Heart right ventricle (tissue), 16 donors: ENCODE measurements around the gene SURF6. TPM values are rescaled to one million over a fixed set of nuclear protein-coding genes. Genes with fewer than 3 reads are reported as not detected.
A peak's percentile ranks its signal among the peaks of the same experiment; 100 is the strongest.

Experiments used
- ATAC-seq, 8 donors: fragments of 200-7000 bp; cut with Tn5 transposase; one replicate each; pipeline ENCODE4 v1.9.1; 2020; ENCODE audit warnings: mild to moderate bottlenecking in 8 of 8, moderate library complexity in 8 of 8, moderate number of reproducible peaks in 1 of 8
- DNase-seq, 2 donors: peaks; one replicate each; pipeline ENCODE4 v3.0.0-alpha.2; 2020
- H3K27ac ChIP-seq, 10 donors: fragments of 200-600 bp; sonication (generic) in 2 of 10; one replicate each; pipeline versions ENCODE4 v1.5.0 to v1.8.0; 2020 to 2022; ENCODE audit warnings: mild to moderate bottlenecking in 3 of 10
- H3K27me3 ChIP-seq, 7 donors: fragments of 200-600 bp; one replicate each; pipeline ENCODE4 v1.8.0; 2021 to 2022; ENCODE audit warnings: mild to moderate bottlenecking in 2 of 7
- H3K36me3 ChIP-seq, 9 donors: fragments of 200-600 bp; sonication (generic) in 1 of 9; one replicate each; pipeline versions ENCODE4 v1.5.0 to v1.8.0; 2020 to 2022; ENCODE audit warnings: mild to moderate bottlenecking in 2 of 9
- H3K4me1 ChIP-seq, 9 donors: fragments of 200-600 bp; sonication (generic) in 1 of 9; one replicate each; pipeline versions ENCODE4 v1.5.0 to v1.8.0; 2020 to 2022; ENCODE audit warnings: mild to moderate bottlenecking in 4 of 9
- H3K4me3 ChIP-seq, 10 donors: fragments of 200-600 bp; sonication (generic) in 2 of 10; one replicate each; pipeline versions ENCODE4 v1.5.0 to v1.8.0; 2020 to 2022; ENCODE audit warnings: mild to moderate bottlenecking in 7 of 10, moderate library complexity in 2 of 10
- H3K9me3 ChIP-seq, 11 donors: fragments of 200-600 bp in 10 of 11; sonication (generic) in 2 of 11; one replicate each; pipeline versions ENCODE4 v1.5.0 to v1.8.0; 2013 to 2022; ENCODE audit warnings: mild to moderate bottlenecking in 2 of 11, control low read depth in 1 of 11, moderate library complexity in 1 of 11
- whole genome bisulfite sequencing, 2 donors: extraction: QIAGEN DNeasy Blood & Tissue Kit; methylation state at CpG; one replicate each; pipeline ENCODE4 v1.1.7; 2013; ENCODE audit warnings: inconsistent platforms in 1 of 2; 5-methylcytosine and 5-hydroxymethylcytosine counted together
- intact Hi-C, 10 donors: fragments of 100-400 bp; cut with DNase I; formaldehyde crosslinking; loops; one replicate each; pipeline versions ENCODE4 v1.11.1 to v1.14.2; 2022
- polyA plus RNA-seq, 2 donors: library from polyadenylated mRNA; stranded (reverse); fragments of 200-250 nt; gene quantifications; one replicate each; pipeline ENCODE4 v1.2.3, GENCODE V29; 2013
- total RNA-seq, 10 donors: library from RNA; stranded (reverse); fragmentation: NEBNext Ultra II Directional in 3 of 10; extraction: Animal tissue kit (Norgen Biotek cat#: 25700) in 3 of 10; gene quantifications; one replicate each; pipeline versions ENCODE4 v1.2.1 to v1.2.4, GENCODE V29; 2021 to 2023
- TF ChIP-seq, protein P1 (sequence below), 9 donors: fragments of 200-600 bp; sonication (generic) in 2 of 9; IDR thresholded peaks; one replicate each; pipeline versions ENCODE4 v1.5.0 to v1.8.0; 2021 to 2022; ENCODE audit warnings: antibody characterized with exemption in 9 of 9, mild to moderate bottlenecking in 5 of 9, moderate library complexity in 1 of 9
- donor health status: Arrhythmogenic right ventricular cardiomyopathy.
- donor health status: ischemic (EF 13 %, LVEDD 7.1; RV severe dilation, severe dysfunction).
- donor health status: healthy with polysubstance abuse.
- donor health status: DM: no; HTN: yes; CAD: no.
- donor health status: DM: no; HTN: no; CAD: no.
- donor health status: ischemic (EF 25% LVEDD 6.9; RV normal size, moderate dysfunction).
- donor health status: ischemic (EF 25% LVEDD 5.7; RV mildly dilated, moderate dysfunction).
- donor health status: healthy.
- donor health status: DM: yes; HTN: yes; CAD: no.
- donor health status: Ischemic cardiomyopathy.
- donor health status: ischemic (EF 35%, LVEDD 5.7; RV mildly dilated, moderate dysfunction).
- donor health status: nonischemic (EF 11% LVEDD 7.7; RV severe dilation, severe dysfunction).
- donor health status: DM: yes; HTN: yes; CAD: no.
- donor health status: PGD.
- donor health status: ischemic (EF 29% LVEDD 5.4; RV normal size, mild dysfunction).
- donor health status: nonischemic (EF 23%, LVEDD 6.1; RV moderate dilation, normal function).

SURF6 gene
- total and polyA plus RNA-seq, 12 donors = 9.1 to 14.8 (median 11.8) TPM

DNA sequence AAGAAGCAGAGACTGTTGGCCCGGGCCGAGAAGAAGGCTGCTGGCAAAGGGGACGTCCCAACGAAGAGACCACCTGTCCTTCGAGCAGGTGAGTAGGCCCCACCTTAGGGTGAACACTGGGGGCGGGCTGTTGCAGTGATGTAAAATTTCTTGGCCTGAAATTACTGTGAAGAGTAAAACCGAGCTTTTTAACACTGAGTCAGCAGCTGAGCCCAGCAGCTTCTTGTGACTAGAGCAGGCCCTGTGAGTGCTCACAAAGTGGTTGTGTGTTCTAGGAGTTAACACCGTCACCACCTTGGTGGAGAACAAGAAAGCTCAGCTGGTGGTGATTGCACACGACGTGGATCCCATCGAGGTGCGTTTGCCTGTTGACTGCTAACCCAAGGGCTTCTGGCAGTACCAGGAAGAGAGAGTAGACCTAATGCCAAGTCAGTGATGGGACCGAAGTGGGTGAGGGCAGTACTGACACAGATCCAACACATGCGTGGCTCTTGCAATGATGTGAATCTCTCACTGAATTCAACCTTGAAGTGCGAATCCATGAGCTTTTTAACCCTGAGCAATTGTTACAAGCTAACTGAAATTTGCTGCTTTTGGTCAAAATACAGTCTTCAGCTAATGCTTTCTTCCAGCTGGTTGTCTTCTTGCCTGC is 14.1 kb upstream of the SURF6 start:
- WGBS, 2 donors = 83 to 84% methylated on average over 15 of the region's 15 CpGs
- H3K36me3 ChIP-seq = peaks cover 0 to 73% (median 37%) of the 10 kb centered on the region in 9 donors
- intact Hi-C loops = loop anchor here in 4 of 10 donors (2.0 to 10.0 kb wide), 4 partner anchors 25 to 135 kb away; partner anchors contain the start of genes CACFD1 (in 1 of the 4) and REXO4 (in 1 of the 4)
- H3K27me3 ChIP-seq = no peaks in the 10 kb centered on the region
- H3K27ac ChIP-seq = peak overlapping the region in 1 of 10 donors; percentile 20
- DNase-seq = no peak
- no peak for ATAC-seq
- H3K4me1 ChIP-seq = peaks cover 5 to 39% (median 36%) of the 10 kb centered on the region in 9 donors
- H3K4me3 ChIP-seq = peak overlapping the region in 2 of 10 donors; percentile 86 to 100
- H3K9me3 ChIP-seq = no peaks in the 10 kb centered on the region
- TF ChIP-seq, protein P1, sequence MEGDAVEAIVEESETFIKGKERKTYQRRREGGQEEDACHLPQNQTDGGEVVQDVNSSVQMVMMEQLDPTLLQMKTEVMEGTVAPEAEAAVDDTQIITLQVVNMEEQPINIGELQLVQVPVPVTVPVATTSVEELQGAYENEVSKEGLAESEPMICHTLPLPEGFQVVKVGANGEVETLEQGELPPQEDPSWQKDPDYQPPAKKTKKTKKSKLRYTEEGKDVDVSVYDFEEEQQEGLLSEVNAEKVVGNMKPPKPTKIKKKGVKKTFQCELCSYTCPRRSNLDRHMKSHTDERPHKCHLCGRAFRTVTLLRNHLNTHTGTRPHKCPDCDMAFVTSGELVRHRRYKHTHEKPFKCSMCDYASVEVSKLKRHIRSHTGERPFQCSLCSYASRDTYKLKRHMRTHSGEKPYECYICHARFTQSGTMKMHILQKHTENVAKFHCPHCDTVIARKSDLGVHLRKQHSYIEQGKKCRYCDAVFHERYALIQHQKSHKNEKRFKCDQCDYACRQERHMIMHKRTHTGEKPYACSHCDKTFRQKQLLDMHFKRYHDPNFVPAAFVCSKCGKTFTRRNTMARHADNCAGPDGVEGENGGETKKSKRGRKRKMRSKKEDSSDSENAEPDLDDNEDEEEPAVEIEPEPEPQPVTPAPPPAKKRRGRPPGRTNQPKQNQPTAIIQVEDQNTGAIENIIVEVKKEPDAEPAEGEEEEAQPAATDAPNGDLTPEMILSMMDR (IDR thresholded peaks at IDR 0.05) = no peak

DNA sequence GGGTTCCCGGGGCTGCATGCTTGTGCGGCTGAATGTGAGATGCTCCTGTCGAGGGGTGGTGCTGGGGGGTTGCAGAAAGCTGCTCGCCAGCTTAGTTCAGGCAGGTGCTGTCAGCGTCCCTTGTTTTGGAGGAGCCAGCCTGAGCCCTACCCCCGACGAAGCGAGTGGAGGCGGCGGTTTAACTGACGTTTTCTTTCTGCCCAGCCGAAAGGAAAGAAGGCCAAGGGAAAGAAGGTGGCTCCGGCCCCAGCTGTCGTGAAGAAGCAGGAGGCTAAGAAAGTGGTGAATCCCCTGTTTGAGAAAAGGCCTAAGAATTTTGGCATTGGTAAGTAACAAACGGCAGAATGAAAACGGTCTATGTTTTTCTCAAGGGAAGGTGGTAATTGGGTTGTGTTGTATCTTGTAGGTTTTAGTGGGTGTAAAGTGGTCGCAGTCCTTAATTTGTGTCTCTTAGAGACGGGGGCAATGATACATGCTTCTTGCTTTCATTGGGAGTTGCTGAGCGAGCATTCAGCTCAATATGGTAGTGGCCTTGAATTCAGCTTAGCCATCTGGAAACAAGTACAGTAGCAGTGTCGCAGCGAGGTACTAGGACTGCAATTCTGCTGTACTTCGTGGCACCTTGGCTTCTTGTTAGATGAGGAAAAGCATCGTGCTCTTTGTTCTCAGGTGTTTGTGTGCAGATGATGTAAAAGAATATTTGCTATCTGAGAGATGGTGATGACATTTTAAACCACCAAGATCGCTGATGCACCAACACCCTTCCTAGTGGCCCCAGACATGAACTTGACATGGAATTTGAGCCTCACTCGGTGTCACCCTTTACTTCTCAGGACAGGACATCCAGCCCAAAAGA is 13.0 kb upstream of the SURF6 start:
- Histone ChIP-seq H3K36me3 (peaks cover 0 to 76% (median 42%) of the 10 kb centered on the region in 9 donors), H3K4me1 (peaks cover 5 to 34% (median 30%) of the 10 kb centered on the region in 9 donors), H3K9me3 (no peaks in the 10 kb centered on the region), H3K27ac (peak overlapping the region; percentile 52 to 99 (median 90)), H3K4me3 (peak overlapping the region; percentile 71 to 100 (median 96)), H3K27me3 (no peaks in the 10 kb centered on the region)
- 14 to 17% methylated on average over 25 of the region's 25 CpGs for WGBS, 2 donors
- DNase-seq = no peak
- intact Hi-C loops = loop anchor here in 3 of 10 donors (2.0 to 10.0 kb wide), 3 partner anchors 26 to 136 kb away; partner anchors contain the start of gene CACFD1 (in 1 of the 3)
- TF ChIP-seq, protein P1 (IDR thresholded peaks at IDR 0.05) = no peak
- ATAC-seq = peak in 1 of 8 donors; percentile 1

DNA sequence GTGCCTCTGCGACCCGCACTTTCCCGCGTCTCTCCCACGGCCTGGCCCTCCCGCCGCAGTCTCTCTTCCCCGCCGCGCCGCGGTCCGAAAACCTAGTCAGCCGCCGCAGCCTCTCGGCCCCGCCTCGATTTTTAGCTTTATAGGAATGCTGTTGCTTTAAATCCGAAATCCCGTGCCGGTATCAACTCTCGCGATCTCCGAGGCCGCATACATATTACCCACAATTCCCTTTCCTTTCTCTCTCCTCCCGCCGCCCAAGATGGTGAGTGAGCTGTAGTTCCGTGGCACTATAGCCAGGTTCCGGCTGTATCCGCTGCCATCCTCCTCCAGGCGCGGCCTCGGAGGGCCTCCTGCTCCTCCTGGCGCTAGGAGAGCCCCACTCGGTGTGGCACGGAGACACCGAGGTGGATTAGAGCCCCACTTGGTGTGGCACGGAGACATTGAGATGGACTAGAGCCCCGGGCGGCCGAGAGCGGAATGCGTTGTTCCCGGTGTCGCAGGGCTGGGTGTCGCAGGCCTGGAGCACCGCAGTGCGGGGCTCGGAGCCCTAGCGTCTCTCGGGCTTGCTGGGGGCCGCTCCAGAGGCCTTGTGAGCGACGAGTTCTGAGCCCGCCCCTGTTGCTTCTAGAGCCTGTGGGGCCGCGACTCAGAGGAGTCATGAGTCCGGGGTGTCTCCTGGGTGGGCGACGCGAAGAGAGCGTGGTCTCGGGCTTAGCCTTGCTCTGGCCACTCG is 12.2 kb upstream of the SURF6 start, which contains the start of the genes MED22 and RPL7A:
Gene MED22 (minus strand): TSS at position 147 of the 733 bp plus-strand sequence. CDS start 1,469 bp downstream, outside the sequence.
Gene RPL7A (plus strand): TSS at position 234 of the 733 bp plus-strand sequence. CDS start 26 bp downstream, at position 260.
- intact Hi-C loops = loop anchor here in 3 of 10 donors (2.0 to 10.0 kb wide), 3 partner anchors 27 to 137 kb away; partner anchors contain the start of gene CACFD1 (in 1 of the 3)
- Histone ChIP-seq H3K9me3 (no peaks in the 10 kb centered on the region), H3K4me3 (peak within 1 kb of the TSS; percentile 71 to 100 (median 96)), H3K4me1 (peaks cover 5 to 34% (median 30%) of the 10 kb centered on the region in 9 donors), H3K27ac (peak within 1 kb of the TSS; percentile 52 to 99 (median 90)), H3K36me3 (peaks cover 0 to 76% (median 48%) of the 10 kb centered on the region in 9 donors), H3K27me3 (no peaks in the 10 kb centered on the region)
- TF ChIP-seq, protein P1 (IDR thresholded peaks at IDR 0.05) = peak in 2 of 9 donors; percentile 9 to 19
- ATAC-seq (peak; percentile 85 to 95 (median 92)), DNase-seq (peak; percentile 91 to 96)
- 0% methylated on average over 62 to 64 of the region's 64 CpGs for WGBS, 2 donors
